ENCODE data around the gene GRIA1.
"Not testable (repeated sequence)": the region's sequence is repeated elsewhere in the genome, so short reads cannot be mapped to it uniquely, and the experiment has no call there.

GRIA1 gene

DNA sequence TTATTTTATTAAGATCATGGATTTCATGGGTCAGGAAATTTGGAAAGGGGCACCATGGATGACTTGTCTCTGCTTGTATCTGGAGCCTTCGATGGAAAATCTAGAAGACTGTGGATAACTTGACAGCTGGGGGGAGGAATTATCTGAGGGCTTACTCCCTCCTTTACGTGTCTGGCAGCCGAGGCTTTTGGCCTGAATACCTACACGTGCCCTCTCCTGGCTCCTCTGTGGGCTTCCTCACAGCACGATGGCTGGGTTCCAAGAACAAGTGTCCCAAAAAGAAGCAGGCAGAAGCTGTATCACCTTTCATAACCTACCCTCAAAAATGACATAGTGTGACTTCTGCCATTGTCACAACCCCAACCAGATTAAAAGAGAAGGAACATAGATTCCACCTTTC is 228.9 kb downstream of the GRIA1 start:
- no peak for DNase-seq (ENCODE audit: low spot score)

DNA sequence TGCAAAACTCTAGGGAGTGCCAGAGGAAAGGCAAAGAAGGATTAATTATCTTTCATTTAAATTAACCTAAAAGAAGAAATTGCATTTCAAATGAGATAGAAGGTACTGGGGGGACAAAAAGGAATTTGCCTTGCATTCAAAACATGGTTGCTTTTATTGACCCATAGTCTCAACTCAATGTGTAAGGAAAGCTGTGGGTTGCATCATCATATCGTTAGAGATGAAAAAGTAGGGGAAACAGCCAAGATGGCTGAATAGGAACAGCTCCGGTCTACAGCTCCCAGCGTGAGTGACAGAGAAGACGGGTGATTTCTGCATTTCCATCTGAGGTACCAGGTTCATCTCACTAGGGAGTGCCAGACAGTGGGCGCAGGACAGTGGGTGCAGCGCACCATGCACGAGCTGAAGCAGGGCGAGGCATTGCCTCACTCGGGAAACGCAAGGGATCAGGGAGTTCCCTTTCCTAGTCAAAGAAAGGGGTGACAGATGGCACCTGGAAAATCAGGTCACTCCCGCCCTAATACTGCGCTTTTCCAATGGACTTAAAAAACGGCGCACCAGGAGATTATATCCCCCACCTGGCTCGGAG is 232.6 kb downstream of the GRIA1 start:
- not testable (repeated sequence) for DNase-seq (ENCODE audit: low spot score)

DNA sequence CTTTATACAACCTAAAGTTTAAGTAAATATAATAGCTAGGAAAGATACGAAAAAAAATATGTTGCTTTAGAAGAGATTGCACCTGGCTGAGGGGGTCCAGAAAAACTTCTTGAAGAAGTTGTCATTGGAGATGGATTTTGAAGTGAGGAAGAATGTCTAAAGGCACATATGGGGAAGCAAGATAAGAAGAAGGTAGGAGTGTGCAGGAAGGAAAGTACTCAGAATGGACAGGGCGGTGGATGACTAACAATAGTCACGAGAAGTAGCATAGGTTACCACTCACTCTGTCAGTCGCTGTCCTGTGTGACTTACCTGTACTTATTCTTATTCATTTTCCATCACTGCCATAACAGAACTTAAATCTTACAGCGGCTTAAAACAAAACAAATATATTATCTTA is 251.6 kb downstream of the GRIA1 start:
- no peak for DNase-seq (ENCODE audit: low spot score)

DNA sequence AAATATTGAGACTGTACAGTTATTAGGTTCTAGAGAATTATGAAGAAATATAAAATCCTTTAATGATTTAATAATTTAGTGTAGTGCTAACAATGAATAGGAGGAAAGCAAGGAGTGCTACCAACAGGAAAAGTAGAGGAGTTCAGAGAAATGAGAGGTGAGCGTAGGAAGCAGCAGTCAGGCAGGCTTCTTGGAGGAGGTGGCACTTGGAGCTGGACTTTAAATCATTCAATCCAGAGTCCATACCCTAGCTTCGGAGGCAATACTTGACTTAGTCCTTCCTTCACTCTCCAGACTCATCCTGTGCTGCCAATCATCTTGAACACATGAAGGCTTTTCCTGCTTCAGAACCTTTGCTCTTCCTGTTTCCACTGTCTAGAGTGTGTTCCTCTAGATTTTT is 254.3 kb downstream of the GRIA1 start:
- DNase-seq (ENCODE audit: low spot score) = no peak

DNA sequence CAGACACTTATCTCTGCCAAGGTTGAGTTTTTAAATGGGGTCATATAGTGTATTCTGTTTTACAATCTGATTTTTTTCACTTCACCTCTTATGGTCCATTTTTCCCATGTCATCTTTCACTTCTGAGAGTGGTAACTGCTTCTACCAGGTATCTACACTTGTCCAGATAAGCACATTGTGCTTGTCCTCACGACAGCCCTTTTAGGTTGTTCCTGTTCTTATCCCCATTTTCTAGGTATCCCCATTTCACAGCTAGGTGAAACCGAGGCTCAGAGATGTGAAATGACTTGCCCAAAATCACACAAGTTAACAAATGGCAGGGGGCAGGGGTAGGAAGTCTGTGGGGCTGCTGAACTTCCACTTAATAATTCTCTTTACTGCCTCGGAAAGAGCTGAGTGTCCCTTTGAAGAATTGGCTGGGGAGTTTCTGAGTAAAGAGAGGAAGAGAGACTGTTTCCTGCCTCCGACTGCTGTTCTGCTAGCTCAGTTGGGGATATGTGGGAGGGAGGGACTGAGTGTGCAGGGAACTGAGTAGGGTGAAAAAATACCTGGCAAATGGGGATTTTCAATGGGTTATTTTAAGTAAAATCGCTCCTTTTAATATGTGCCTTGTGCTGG is 255.4 kb downstream of the GRIA1 start:
- peak; percentile 33 for DNase-seq (ENCODE audit: low spot score)

DNA sequence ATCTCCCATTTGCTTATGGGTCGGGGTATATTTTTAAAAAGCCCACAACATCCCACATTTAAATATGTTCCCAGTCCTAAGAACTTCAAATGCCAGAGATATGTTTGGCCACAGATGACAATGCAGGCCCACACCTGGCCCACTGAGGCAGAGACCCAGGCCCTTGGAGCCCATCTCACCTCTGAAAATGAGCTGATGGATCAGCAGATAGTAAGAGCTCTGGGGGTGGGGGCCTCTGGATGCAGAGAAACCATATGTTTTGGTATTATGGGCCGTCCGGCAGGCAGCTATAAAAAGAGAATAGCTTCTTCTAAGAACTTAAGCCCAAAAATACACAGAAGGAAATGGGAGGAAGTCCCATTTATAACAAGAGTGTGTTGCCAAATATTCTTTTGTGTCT is 256.0 kb downstream of the GRIA1 start:
- DNase-seq (ENCODE audit: low spot score) = peak; percentile 16

DNA sequence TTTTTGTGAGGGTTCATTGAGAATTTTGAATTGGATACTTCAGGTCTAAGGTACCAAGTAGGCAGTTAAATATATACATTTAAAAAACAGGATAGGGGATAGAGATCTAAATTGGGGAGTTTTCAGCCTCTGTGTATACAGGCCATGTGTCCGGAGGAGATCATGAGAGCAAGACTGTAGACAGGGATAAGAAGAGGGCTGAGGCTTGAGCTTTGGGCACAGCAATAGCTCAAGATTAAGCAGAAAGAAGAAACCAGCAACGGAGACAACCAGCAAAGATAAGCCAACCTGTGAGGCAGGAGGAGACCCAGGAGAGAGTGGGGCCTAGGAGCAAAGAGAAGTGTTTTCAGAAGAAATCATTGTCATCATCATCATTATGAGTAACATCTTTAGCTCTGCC is 258.4 kb downstream of the GRIA1 start:
- no peak for DNase-seq (ENCODE audit: low spot score)

DNA sequence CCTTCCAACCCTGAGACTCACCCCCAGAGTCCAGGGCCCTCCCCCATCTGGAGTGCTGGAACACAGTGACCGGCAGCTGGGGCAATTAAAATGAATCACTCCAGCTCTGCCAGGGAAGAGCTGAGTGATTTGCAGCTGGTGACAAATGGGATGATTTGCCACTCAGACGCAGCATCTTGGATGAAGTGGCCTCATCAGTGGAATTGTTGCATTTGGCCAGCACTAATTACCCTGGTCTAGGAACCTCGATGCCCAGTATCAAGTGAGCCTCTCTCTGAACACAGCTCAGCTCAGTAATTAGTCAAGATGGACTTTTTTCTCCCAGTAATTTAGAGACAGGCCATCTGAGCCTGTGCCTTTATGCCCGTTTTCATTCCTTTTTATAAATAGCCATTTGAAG is 259.5 kb downstream of the GRIA1 start:
- DNase-seq (ENCODE audit: low spot score) = no peak

DNA sequence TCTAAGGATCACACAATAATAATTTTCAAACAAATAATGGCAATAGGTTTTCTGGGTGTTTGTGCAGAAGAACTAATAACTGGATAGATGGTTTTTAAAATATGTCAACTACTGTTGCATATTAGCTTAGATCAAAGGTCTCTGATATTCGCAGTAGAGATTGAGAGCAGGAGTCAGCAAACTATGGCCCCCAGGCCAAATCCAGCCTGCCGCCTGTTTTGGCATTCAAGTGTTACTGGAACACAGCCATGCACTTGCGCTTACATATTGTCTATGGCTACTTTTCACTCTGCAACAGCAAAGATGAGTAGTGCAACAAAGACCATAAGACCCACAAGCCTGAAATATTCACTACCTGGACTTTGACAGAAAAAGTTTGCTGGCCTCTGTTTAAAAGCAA is 260.8 kb downstream of the GRIA1 start:
- DNase-seq (ENCODE audit: low spot score) = no peak

DNA sequence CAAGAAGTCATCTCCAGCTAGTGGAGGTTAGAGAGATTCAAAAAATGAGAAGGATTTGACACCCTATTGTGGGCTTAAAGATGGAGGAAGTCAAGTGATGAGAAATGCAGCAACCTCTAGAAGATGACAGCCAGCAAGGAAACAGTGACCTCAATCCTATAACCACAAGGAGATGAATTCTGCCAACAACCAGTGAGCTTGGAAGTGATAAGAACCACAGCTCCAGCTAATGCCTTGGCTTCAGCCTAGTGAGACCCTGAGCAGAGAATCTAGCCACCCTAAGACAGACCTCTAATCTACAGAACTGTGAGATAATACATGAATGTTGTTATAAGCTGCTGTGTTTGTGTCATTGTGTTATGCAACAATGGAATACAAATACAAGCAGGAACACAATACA is 262.4 kb downstream of the GRIA1 start:
- no peak for DNase-seq (ENCODE audit: low spot score)

DNA sequence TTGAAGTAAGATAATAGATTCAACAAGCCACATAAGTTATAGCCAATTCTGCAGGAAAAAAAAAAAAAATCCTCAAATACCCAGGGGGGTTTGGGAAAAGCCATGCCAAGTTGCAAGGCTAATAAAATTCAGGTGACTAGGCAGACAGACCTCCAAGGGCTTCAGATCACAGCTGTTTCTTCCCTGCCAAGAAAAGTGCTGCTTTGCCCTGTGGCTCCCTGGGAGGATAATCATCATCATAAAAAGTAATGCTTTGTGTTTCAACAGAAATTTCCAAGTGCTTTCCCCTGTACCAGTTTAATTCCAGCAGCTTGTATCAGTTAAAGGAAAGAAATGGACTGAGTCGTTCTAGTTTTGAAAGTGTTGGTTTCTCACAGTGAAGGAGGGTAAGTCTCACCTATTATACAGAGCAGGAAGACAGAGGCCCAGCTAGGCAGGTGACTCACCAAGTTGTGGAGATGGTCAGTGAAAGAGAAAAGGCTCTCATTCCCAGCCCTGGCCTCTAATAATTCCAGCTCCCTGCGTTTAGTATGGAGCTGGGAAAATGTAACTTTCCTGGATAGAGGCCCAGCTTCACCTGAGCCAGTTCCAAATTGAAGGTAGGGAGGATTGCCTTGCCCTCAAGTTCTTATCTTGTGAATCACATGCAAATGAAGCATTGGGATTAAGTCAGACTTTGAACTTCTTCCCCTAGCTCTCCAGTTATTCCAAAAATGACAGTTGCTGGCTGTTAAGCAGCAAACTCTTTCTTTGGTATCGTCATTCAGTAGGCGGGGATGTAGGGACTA is 263.4 kb downstream of the GRIA1 start:
- DNase-seq (ENCODE audit: low spot score) = no peak

DNA sequence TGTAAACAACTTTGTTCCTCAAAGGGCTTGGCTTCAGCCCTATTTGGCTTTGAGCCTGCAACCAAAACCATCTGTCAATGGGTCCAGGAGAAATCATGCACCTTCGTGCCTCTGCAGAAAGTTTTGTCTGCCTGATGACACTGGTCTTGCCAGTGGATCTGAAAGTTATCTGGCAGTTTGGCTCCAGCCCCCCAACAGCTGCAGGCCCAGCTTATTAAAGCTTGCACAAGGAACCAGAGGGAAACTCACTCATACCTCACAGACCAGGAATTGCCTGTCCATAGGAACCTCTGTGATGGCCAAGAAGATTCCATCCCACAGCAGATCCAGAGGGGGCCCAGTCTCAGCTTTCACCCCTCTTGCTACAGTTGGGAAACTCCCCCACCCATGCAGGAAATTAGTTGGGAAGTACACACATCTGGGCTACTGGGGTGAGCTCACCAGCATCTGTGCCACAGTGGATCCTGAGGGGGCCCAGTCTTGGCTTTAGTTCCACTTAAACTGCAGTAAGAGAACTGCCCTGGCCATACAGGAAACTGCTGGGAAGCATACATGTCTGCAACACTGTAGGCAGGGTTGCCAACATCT is 265.5 kb downstream of the GRIA1 start:
- DNase-seq (ENCODE audit: low spot score) = no peak

DNA sequence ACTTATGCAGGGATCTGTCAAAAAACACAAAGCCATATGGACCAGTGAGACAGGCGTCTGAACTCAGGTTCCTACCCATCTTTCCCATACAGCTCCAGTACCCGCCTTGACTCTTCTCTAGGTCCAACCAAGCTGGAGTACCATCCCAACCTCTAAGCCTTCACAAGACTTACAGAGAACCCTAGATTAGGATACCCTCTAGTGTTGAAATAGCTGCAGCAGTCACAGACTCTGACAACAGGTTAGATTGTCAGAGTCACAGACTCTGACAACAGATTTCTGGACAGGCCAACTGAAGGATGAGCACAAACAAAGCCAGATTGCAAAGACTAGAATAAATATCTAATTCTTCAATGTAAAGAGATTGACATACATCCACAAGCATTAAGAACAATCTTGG is 266.1 kb downstream of the GRIA1 start:
- DNase-seq (ENCODE audit: low spot score) = no peak

DNA sequence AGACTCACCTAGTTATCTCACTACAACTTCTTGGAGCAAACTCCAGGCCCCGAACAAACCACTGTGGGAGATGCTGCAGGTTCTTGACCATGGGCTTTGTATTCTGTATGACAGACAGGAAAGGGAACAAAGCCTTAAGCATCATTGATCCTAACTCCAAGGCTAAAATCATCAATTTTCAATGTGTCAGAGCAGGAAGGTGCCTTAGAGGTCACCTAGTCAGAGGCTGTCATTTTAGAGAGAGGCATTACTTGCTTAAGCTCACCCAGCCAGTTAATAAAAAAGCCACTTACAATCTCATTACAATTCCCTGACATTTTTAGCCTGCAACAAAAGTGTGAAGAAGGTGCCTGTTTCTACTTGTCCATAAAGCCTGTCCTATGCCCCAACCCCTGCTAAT is 275.5 kb downstream of the GRIA1 start:
- DNase-seq (ENCODE audit: low spot score) = no peak

DNA sequence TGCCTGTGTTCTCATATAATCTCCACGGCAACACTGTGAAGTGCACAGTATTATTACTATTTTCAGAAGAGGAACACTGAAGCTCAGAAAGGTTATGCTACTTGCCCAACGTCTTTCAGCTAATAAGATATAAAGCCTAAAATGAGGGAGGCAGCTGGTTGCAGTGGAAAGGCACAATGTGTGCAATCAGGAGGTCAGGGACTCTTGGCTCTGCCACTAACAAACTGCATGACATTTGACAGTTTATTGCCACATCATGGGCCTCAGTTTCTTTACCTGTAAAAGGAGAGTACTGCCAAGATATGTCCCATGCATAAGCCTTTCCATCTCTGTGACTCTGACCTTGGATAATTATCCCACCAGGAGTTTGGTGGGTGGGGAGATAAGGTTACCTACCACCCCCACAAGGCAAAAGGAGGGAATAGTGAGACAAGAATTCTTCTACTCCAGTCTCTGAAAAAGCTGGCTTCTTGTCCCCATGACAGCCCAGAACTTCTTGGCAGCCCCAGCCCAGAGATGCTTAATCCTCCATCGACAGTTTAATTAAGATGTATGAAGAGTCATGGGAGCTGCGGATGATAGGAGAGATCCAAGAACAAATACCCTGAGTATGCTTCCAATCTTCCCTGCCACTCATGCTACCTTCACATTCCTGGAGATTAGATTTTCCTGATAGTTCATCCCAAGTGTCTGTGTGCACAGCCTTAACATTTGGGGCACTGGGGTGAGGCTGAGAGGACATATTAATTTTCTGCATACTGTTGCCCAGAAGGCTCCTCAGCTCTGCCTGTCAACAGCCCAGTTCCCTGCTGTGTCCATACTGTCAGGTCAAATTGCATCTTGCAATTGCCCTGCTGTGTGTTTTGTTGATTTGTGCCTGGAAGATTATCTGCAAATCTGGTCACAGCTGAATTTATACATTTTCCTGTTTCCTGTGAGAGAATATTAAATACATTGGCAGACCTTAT is 277.0 kb downstream of the GRIA1 start:
- no peak for DNase-seq (ENCODE audit: low spot score)

DNA sequence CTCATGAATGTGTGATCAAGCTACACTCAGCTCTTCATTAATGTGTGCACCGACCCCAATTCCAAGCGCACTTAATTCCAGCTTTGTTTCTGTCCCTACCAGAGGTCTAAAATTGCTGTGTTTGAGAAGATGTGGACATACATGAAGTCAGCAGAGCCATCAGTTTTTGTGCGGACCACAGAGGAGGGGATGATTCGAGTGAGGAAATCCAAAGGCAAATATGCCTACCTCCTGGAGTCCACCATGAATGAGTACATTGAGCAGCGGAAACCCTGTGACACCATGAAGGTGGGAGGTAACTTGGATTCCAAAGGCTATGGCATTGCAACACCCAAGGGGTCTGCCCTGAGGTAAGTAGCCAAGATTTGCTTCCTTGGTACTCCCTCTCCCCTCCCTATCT is 279.6 kb downstream of the GRIA1 start:
- DNase-seq (ENCODE audit: low spot score) = no peak

DNA sequence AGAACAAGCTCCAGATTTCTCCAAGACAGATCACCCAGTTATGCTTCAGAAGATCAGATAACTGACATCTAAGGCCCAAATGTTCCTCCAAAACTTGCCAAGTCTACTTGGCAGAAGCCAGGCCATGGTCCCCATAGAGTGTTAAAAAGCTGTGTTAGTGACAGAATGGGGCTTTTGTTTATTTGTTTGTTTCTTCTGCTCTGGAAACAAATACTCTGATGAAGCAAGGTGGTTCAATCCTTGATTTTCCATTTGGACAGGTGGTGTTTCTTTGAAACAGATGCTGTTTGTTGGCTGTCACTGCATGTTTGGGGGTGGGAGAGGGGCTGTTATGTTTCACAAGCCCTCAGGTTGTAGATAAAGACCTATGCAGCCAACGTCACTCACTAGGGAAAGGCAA is 284.2 kb downstream of the GRIA1 start:
- no peak for DNase-seq (ENCODE audit: low spot score)

DNA sequence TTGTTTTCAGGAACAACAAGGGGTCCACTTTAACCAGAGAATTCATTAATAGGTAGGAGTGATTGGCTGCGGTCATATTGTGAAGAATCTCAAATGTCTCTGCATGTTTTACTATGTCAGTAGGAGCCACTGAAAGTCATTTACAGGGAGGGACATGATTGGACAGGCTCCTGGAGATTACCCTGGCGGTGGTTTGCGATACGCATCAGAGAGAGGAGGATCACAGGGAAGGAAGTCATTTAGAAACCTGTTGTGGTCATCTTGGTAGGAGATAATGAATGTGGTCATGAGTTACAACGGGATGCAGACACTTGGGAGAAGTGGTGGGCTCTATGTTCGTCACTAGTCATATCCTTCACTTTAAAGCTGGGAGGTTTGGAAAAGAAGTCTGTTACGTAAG is 285.5 kb downstream of the GRIA1 start:
- no peak for DNase-seq (ENCODE audit: low spot score)

DNA sequence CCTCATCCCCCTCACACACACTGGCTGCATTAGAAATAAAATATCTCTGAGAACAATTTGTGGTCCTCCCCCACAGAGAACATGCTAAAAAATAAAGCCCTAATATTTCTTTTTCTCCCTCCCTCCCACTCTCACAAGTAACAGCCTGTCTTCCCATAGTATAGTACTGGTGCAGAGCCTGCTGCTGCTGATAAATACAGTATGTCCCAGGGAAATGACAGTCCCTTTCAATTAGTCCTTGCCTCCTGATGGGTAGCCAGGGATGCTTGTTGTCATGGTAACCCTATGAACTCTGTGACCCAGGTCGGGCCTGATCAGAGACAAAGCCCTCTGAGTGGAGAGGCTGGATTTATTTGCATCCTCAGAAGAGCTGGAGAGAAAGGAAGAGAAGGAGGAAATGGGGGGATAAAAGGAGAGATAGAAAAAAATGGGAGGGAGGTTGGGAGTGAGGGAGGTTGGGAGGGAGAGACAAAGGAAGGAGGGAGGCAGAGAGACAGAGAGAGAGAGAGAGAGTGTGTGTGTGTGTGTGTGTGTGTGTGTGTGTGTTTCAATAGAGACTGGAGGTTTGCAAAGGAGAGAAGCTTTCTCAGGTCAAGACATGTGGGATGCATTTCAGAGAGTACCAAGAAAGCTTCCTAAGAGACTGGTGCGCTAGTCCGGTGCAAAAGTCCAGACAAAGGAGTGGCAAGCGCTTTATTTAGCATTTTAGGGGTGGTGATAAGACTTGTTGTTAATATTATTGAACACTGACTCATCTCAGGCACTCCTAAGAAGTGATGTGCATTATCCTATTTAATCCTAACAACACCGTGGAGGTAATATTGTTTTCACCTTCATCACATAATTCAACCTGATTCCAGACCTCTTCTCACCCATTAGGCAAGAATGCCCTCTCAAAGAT is 287.5 kb downstream of the GRIA1 start:
- no peak for DNase-seq (ENCODE audit: low spot score)

DNA sequence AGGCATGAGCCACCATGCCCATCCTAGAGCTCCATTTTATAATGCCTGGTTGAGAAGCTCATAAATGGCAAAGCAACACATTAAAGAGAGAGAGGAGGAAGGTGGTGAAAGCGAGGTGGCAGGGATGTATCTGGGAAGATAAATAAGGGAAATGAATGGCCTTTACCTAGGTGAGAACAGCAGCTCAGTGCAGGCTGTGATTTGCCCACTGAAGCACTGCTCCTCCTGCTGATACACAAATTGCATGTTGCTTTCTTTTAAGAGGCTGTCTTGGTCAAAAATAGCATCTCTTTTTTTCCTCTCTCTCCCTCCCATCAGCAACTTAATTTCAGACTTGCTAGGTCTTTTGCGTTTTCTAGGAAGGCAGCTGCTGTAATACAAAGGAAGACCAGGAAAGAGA is 289.4 kb downstream of the GRIA1 start:
- no peak for DNase-seq (ENCODE audit: low spot score)

Data from globus pallidus (tissue), 1 donor.